Pancreas (tissue), 10 donors: ENCODE results near the gene NNAT. TPM values are rescaled to one million over a fixed set of nuclear protein-coding genes. Genes with fewer than 3 reads are reported as not detected.
A peak's percentile ranks its signal among the peaks of the same experiment; 100 is the strongest.

Experiments
- ATAC-seq, 4 donors: fragments of 200-7000 bp; cut with Tn5 transposase; one replicate each; pipeline versions ENCODE4 v1.8.0 to v1.9.1; 2020; ENCODE audit warnings: mild to moderate bottlenecking in 4 of 4, moderate library complexity in 4 of 4
- DNase-seq, 6 donors: peaks; one replicate each; pipeline ENCODE4 v3.0.0-alpha.2; 2020
- FAIRE-seq: peaks from 2 replicates; lab custom pipeline; 2012; peaks lifted over from hg19 to GRCh38; lab: Jason Lieb, UNC
- H3K27ac ChIP-seq, 4 donors: fragments of 200-600 bp; sonication (generic); 1 replicate in 3 of 4; 2 replicates in 1 of 4; pipeline versions ENCODE4 v1.5.0 to v1.8.0; 2020
- H3K27me3 ChIP-seq, 4 donors: fragments of 200-600 bp; one replicate each; pipeline ENCODE4 v1.8.0; 2021
- H3K36me3 ChIP-seq, 3 donors: fragments of 200-600 bp; sonication (generic) in 1 of 3; one replicate each; pipeline versions ENCODE4 v1.5.0 to v1.8.0; 2020 to 2021
- H3K4me1 ChIP-seq, 3 donors: fragments of 200-600 bp; one replicate each; pipeline ENCODE4 v1.8.0; 2021
- H3K4me3 ChIP-seq, 4 donors: fragments of 200-600 bp; sonication (generic) in 2 of 4; one replicate each; pipeline versions ENCODE4 v1.5.0 to v1.8.0; 2020 to 2021
- H3K9me3 ChIP-seq, 4 donors: fragments of 200-600 bp; one replicate each; pipeline ENCODE4 v1.8.0; 2021
- WGBS, 2 donors: extraction: QIAGEN DNeasy Blood & Tissue Kit; methylation state at CpG; one replicate each; pipeline ENCODE4 v1.1.7; 2013; 5-methylcytosine and 5-hydroxymethylcytosine counted together
- intact Hi-C, 3 donors: fragments of 100-400 bp; cut with DNase I; formaldehyde crosslinking; loops; one replicate each; pipeline versions ENCODE4 v1.11.1 to v1.14.2; 2022
- polyA plus RNA-seq, 2 donors: library from polyadenylated mRNA; stranded (reverse); fragments of 200-250 nt; gene quantifications; one replicate each; pipeline ENCODE4 v1.2.3, GENCODE V29; 2013
- total RNA-seq, 6 donors: library from RNA; stranded (reverse); fragmentation: NEBNext Ultra II Directional in 4 of 6; extraction: Animal tissue kit (Norgen Biotek cat#: 25700) in 4 of 6; gene quantifications; one replicate each; pipeline versions ENCODE4 v1.2.1 to v1.2.4, GENCODE V29; 2021 to 2023
- TF ChIP-seq, protein P1 (sequence below), 4 donors: fragments of 200-600 bp; sonication (generic) in 3 of 4; IDR thresholded peaks; one replicate each; pipeline versions ENCODE4 v1.5.0 to v1.8.0; 2021; ENCODE audit warnings: antibody characterized with exemption in 4 of 4
- donor health status: healthy with polysubstance abuse.
- donor health status: DM: no; HTN: no; CAD: no; lungs with moderate emphysema.
- donor health status: DM: no; HTN: no; CAD: no.
- donor health status: control.
- donor health status: control.
- donor health status: Bipolar disorder and iron deficiency.
- donor health status: DM: yes; HTN: yes; CAD: no.
- donor health status: DM: no; HTN: no; CAD: no.
- donor health status: DM: no; HTN: no; CAD: no.
- donor health status: DM: yes; HTN: yes; CAD: no.

NNAT gene
- total and polyA plus RNA-seq, 8 donors: 0.31 to 1.0 (median 0.63) TPM; not detected in 4

DNA sequence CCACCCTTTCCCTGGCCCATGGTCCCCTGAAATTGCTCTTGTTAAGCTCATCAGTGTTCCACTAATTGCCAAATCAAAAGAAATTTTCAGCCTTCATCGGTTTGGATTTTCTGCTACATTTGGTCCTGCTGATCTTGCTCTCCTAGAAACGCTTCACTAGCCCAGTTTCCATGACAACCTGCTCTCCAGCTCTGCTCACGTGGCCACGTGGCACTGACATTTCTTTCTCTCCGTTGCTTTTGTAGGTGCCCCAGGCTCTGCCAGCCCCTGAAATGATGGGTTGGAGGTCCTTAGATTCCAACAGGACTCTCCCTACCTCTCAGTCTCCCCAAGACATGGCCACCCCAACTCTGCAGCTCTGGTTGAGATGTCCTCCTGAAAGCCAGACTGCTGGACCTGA lies 45.8 kb upstream of the NNAT start:
- FAIRE-seq (no peak), ATAC-seq (peak in 1 of 4 donors; percentile 54), DNase-seq (no peak)
- no peaks in the 10 kb centered on the region for H3K27me3 ChIP-seq
- intact Hi-C loops: no loop called here
- H3K9me3 ChIP-seq: no peaks in the 10 kb centered on the region
- no peaks in the 10 kb centered on the region for H3K36me3 ChIP-seq
- TF ChIP-seq, protein P1, sequence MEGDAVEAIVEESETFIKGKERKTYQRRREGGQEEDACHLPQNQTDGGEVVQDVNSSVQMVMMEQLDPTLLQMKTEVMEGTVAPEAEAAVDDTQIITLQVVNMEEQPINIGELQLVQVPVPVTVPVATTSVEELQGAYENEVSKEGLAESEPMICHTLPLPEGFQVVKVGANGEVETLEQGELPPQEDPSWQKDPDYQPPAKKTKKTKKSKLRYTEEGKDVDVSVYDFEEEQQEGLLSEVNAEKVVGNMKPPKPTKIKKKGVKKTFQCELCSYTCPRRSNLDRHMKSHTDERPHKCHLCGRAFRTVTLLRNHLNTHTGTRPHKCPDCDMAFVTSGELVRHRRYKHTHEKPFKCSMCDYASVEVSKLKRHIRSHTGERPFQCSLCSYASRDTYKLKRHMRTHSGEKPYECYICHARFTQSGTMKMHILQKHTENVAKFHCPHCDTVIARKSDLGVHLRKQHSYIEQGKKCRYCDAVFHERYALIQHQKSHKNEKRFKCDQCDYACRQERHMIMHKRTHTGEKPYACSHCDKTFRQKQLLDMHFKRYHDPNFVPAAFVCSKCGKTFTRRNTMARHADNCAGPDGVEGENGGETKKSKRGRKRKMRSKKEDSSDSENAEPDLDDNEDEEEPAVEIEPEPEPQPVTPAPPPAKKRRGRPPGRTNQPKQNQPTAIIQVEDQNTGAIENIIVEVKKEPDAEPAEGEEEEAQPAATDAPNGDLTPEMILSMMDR (IDR thresholded peaks at IDR 0.05): no peak
- 50% methylated on average over 5 of the region's 5 CpGs for WGBS, 2 donors
- H3K4me3 ChIP-seq: no peak overlapping the region
- no peak overlapping the region for H3K27ac ChIP-seq
- no peaks in the 10 kb centered on the region for H3K4me1 ChIP-seq

DNA sequence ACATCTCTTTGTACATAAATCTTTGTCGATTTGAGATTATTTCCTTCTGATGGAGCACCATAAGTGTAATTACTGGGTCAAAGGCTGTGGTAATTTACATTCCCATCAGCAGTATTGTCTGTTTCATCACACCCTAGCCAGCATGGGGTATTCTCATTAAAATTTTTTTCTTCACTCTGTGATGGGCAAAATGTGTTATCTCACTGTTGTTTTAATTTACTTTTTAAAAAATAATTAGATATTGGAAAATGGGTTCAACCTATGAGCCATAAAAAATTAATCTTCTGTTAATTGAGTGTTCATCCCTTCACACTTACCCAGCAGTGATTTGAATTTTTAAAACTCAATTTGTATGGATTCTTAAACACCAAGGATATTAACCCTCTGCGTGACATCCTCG lies 44.0 kb upstream of the NNAT start:
- Histone ChIP-seq H3K36me3 (no peaks in the 10 kb centered on the region), H3K9me3 (no peaks in the 10 kb centered on the region), H3K4me3 (no peak overlapping the region), H3K27ac (no peak overlapping the region), H3K27me3 (no peaks in the 10 kb centered on the region), H3K4me1 (no peaks in the 10 kb centered on the region)
- TF ChIP-seq, protein P1 (IDR thresholded peaks at IDR 0.05): no peak
- intact Hi-C loops: no loop called here
- FAIRE-seq (no peak), DNase-seq (no peak), ATAC-seq (no peak)
- WGBS, 2 donors: 47 to 58% methylated on average over 3 of the region's 3 CpGs

DNA sequence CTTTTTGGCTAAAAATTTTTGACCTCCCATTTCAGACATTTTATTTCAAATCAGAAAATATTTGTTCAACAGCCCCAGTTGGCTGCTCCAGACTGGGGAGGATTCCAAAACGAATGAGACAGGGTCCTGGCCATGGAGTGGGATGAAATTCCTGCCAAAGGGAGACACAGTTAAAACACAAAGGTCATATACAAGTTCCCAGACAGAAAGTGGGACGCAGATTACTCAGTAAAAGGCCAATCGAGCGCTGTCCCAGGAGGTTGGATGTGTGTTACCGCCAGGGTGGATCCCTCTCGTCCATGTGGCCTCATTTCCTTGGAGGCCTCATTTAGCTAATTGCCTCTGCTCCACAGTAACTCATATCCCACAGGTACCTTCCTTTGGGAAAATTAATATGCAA lies 41.8 kb upstream of the NNAT start:
- no peaks in the 10 kb centered on the region for H3K9me3 ChIP-seq
- FAIRE-seq (no peak), ATAC-seq (peak in 2 of 4 donors; percentile 37 to 43)

DNA sequence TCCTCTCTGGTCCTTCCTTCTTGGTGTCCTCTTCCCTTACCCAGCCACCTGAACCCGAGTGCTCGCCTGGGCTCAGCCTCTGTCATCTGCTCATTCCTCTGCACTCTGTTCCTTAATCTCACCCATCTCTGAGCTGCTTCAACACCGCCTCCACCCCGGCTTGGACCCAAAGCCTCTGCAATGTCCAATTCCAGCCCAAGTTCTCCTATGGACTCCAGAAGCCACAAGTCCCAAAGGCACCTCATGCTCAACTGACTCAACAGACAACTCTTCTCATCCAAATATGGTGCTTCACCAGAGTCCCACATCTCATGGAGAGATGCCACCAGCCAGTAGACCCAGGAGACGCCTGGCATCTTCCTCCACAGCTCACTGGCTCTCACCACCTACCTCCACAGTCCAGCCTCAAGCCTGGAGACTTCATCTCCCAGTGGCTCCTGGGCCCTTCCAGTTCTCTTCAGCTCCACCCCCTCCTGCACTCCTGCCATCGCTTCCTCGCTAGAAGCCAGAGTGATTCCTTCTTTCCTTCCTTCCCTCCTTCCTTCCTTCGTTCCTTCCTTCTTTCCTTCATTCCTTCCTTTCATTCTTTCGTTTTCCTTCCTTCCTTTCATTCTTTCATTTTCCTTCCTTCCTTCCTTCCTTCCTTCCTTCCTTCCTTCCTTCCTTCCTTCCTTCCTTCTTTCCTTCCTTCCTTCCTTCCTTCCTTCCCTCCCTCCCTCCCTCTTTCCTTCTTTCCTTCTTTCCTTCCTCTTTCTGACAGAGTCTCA lies 40.9 kb upstream of the NNAT start:
- TF ChIP-seq, protein P1 (IDR thresholded peaks at IDR 0.05): no peak
- H3K4me1 ChIP-seq: no peaks in the 10 kb centered on the region
- intact Hi-C loops: no loop called here
- no peak overlapping the region for H3K27ac ChIP-seq
- 69 to 82% methylated on average over 9 of the region's 9 CpGs for WGBS, 2 donors
- H3K36me3 ChIP-seq: no peaks in the 10 kb centered on the region
- no peaks in the 10 kb centered on the region for H3K27me3 ChIP-seq
- DNase-seq (no peak), ATAC-seq (peak in 1 of 4 donors; percentile 43), FAIRE-seq (no peak)
- H3K9me3 ChIP-seq: no peaks in the 10 kb centered on the region
- no peak overlapping the region for H3K4me3 ChIP-seq

More for the DNA sequence above, 41.8 kb upstream of the NNAT start:
- intact Hi-C loops: no loop called here
- Histone ChIP-seq H3K4me3 (no peak overlapping the region), H3K27me3 (no peaks in the 10 kb centered on the region), H3K4me1 (no peaks in the 10 kb centered on the region), H3K36me3 (no peaks in the 10 kb centered on the region), H3K27ac (no peak overlapping the region)
- WGBS, 2 donors: 65 to 74% methylated on average over 6 of the region's 6 CpGs
- TF ChIP-seq, protein P1 (IDR thresholded peaks at IDR 0.05): no peak
- no peak for DNase-seq

DNA sequence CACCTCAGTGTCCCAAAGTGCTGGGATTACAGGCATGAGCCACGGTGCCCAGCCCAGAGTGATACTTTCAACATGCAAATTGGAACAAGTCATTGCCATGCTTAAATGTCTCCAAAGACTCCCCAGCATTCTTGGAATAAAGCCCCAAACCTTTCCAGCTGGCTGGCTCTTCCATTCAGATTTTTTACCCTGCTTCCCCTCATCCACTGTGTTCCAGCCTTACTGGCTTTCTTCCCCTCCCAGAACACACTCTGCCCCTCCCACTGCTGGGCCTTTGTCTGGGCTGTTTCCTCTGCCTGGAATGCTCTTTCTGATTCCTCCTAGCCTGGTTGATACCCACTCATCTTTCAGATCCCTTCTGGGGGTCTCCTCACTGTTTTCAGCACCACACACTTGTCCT lies 40.1 kb upstream of the NNAT start:
- DNase-seq (no peak), FAIRE-seq (no peak), ATAC-seq (peak in 2 of 4 donors; percentile 21 to 46)
- TF ChIP-seq, protein P1 (IDR thresholded peaks at IDR 0.05): no peak
- intact Hi-C loops: no loop called here
- Histone ChIP-seq H3K4me3 (no peak overlapping the region), H3K36me3 (no peaks in the 10 kb centered on the region), H3K4me1 (no peaks in the 10 kb centered on the region), H3K9me3 (no peaks in the 10 kb centered on the region), H3K27me3 (no peaks in the 10 kb centered on the region), H3K27ac (no peak overlapping the region)
- 74 to 94% methylated on average over 1 of the region's 1 CpG for WGBS, 2 donors
